OCI-LY7 (cell line): ENCODE results near the gene FCAMR. TPM values are rescaled to one million over a fixed set of nuclear protein-coding genes. Genes with fewer than 3 reads are reported as not detected.

Experiments used
- BruUV-seq: library from RNA; stranded (reverse); fragments of 400-500 nt; replicated peaks from 2 replicates; lab custom pipeline; 2021; lab: Mats Ljungman, UMichigan
- CTCF ChIA-PET: fragments of 300-600 bp; sonication (Branson Sonifier 250); formaldehyde crosslinking; loops from one replicate; lab custom pipeline; 2022; ENCODE audit warnings: antibody characterized with exemption; ENCODE audit not compliant: unreplicated experiment; lab: Charles Lee
- POLR2A ChIA-PET: fragments of 300-600 bp; sonication (Branson Sonifier 250); formaldehyde crosslinking; loops from one replicate; lab custom pipeline; 2022; ENCODE audit warnings: antibody characterized with exemption; lab: Charles Lee
- DNase-seq: peaks from one replicate; pipeline ENCODE4 v3.0.0-alpha.2; 2015; ENCODE audit warnings: low spot score
- H2AFZ ChIP-seq: fragments of 200-600 bp; sonication (generic), shearing (Covaris generic); 2 replicates; pipeline ENCODE4 v1.6.1; 2014; ENCODE audit warnings: mild to moderate bottlenecking, antibody characterized with exemption, low read length, moderate library complexity
- H3K27ac ChIP-seq: fragments of 200-600 bp; sonication (generic); 2 replicates; pipeline ENCODE4 v1.5.1; 2014; ENCODE audit warnings: mixed run types, low read depth, mild to moderate bottlenecking, moderate library complexity, low read length, inconsistent platforms; ENCODE audit not compliant: poor library complexity, severe bottlenecking
- H3K36me3 ChIP-seq: fragments of 200-600 bp; sonication (generic); 2 replicates; pipeline ENCODE4 v1.6.1; 2014; ENCODE audit warnings: mild to moderate bottlenecking, antibody characterized with exemption, low read length, moderate library complexity, mixed read lengths; ENCODE audit not compliant: insufficient read depth
- H3K4me1 ChIP-seq: fragments of 200-600 bp; sonication (generic); 2 replicates; pipeline ENCODE4 v1.5.1; 2014; ENCODE audit warnings: mild to moderate bottlenecking, low read length; ENCODE audit not compliant: insufficient read depth, poor library complexity, severe bottlenecking
- H3K4me2 ChIP-seq: fragments of 200-600 bp; sonication (generic); 2 replicates; pipeline ENCODE4 v1.6.1; 2014; ENCODE audit warnings: mild to moderate bottlenecking, low read length
- H3K4me3 ChIP-seq: fragments of 200-600 bp; sonication (generic); 2 replicates; pipeline ENCODE4 v1.5.1; 2014; ENCODE audit warnings: mild to moderate bottlenecking, low read depth, low read length; ENCODE audit not compliant: poor library complexity, severe bottlenecking
- H3K79me2 ChIP-seq: fragments of 200-600 bp; sonication (generic); 2 replicates; pipeline ENCODE4 v1.6.1; 2016; ENCODE audit warnings: low read depth, mild to moderate bottlenecking, low read length, moderate library complexity, mixed read lengths; ENCODE audit not compliant: insufficient read depth
- H3K9me2 ChIP-seq: fragments of 200-600 bp; sonication (generic); 2 replicates; pipeline ENCODE4 v1.6.1; 2016; ENCODE audit warnings: mild to moderate bottlenecking, low read length, mixed read lengths; ENCODE audit not compliant: insufficient read depth
- H3K9me3 ChIP-seq: fragments of 200-600 bp; sonication (generic); 2 replicates; pipeline ENCODE4 v1.6.1; 2014; ENCODE audit warnings: mild to moderate bottlenecking, mixed run types, low read length, mixed read lengths
- H4K20me1 ChIP-seq: fragments of 200-600 bp; sonication (generic); 2 replicates; pipeline ENCODE4 v1.6.1; 2014; ENCODE audit warnings: mild to moderate bottlenecking, antibody characterized with exemption, low read length, moderate library complexity, mixed read lengths; ENCODE audit not compliant: insufficient read depth
- CTCF ChIP-seq: fragments of 200-600 bp; sonication (generic); conservative IDR thresholded peaks from 2 replicates; pipeline ENCODE4 v1.5.1; 2014; ENCODE audit warnings: mild to moderate bottlenecking, antibody characterized with exemption, low read length, moderate library complexity, mixed read lengths
- EZH2phosphoT487 ChIP-seq: fragments of 200-600 bp; sonication (generic); IDR thresholded peaks from 2 replicates; pipeline ENCODE4 v1.6.1; 2018; ENCODE audit warnings: low read depth, borderline replicate concordance, mild to moderate bottlenecking, mixed run types, antibody characterized with exemption, low read length, moderate library complexity, mixed read lengths
- intact Hi-C: fragments of 100-400 bp; cut with micrococcal nuclease; formaldehyde crosslinking; loops from one replicate; pipeline ENCODE4 v1.10.0; 2022; ENCODE audit not compliant: unreplicated experiment
- total RNA-seq, 2 experiments: library from RNA; depleted of rRNA in 1 of 2; stranded (reverse); fragments of >200 nt in 1 of 2; shearing (Covaris generic) in 1 of 2; gene quantifications; 2 replicates each; pipeline ENCODE4 v1.2.3, GENCODE V29; 2014 to 2022

FCAMR gene
- total RNA-seq, 2 experiments from 2014 or later: not detected

GRCh38 chr1:206986402-206986801 is 16.1 kb upstream of the FCAMR start:
- H4K20me1 ChIP-seq: no peaks in the 10 kb centered on the region
- H3K27ac ChIP-seq: no peak overlapping the region
- no peak overlapping the region for H3K4me3 ChIP-seq
- H3K9me3 ChIP-seq: no peaks in the 10 kb centered on the region
- no peaks in the 10 kb centered on the region for H3K9me2 ChIP-seq
- intact Hi-C loops: no loop called here
- no peak for DNase-seq
- H3K4me2 ChIP-seq: no peak overlapping the region
- TF ChIP-seq EZH2phosphoT487 (no peak), CTCF (no peak)
- CTCF ChIA-PET: no interaction called here
- POLR2A ChIA-PET: interaction anchor here (0.5 to 1.1 kb wide), 4 partner anchors 10 to 241 kb away, joined by 3 read pairs; no protein-coding TSS in a partner anchor
- no peaks in the 10 kb centered on the region for H3K36me3 ChIP-seq
- no peaks in the 10 kb centered on the region for H3K79me2 ChIP-seq
- no peaks in the 10 kb centered on the region for H3K4me1 ChIP-seq
- H2AFZ ChIP-seq: no peak overlapping the region
- no TSS peak for BruUV-seq

- H3K9me3 ChIP-seq: no peaks in the 10 kb centered on the region
- H3K27ac ChIP-seq: no peak overlapping the region
- CTCF ChIA-PET: no interaction called here
- TF ChIP-seq EZH2phosphoT487 (no peak), CTCF (no peak)
- no peaks in the 10 kb centered on the region for H3K79me2 ChIP-seq
- DNase-seq: no peak
- no peaks in the 10 kb centered on the region for H4K20me1 ChIP-seq
- BruUV-seq: no TSS peak
- no peaks in the 10 kb centered on the region for H3K4me1 ChIP-seq
- no peaks in the 10 kb centered on the region for H3K9me2 ChIP-seq
- H2AFZ ChIP-seq: no peak overlapping the region
- H3K4me3 ChIP-seq: no peak overlapping the region
- H3K4me2 ChIP-seq: no peak overlapping the region
- intact Hi-C loops: no loop called here
- POLR2A ChIA-PET: interaction anchor here (1.1 kb wide), 1 partner anchor 13 kb away, joined by 3 read pairs; no protein-coding TSS in a partner anchor
- no peaks in the 10 kb centered on the region for H3K36me3 ChIP-seq
Measured at GRCh38 chr1:206985162-206985749, 15.0 kb upstream of the FCAMR start.

GRCh38 chr1:206982216-206982615 is 12.0 kb upstream of the FCAMR start:
- Histone ChIP-seq H3K4me1 (no peaks in the 10 kb centered on the region), H3K36me3 (no peaks in the 10 kb centered on the region), H3K4me2 (no peak overlapping the region), H3K4me3 (no peak overlapping the region), H2AFZ (no peak overlapping the region), H3K9me2 (no peaks in the 10 kb centered on the region), H3K79me2 (no peaks in the 10 kb centered on the region), H3K9me3 (no peaks in the 10 kb centered on the region), H4K20me1 (no peaks in the 10 kb centered on the region), H3K27ac (no peak overlapping the region)
- peak; percentile 62 for DNase-seq
- ChIA-PET POLR2A (interaction anchor here (0.9 to 1.6 kb wide), 3 partner anchors 40 to 352 kb away, joined by 3 to 4 read pairs (median 3); no protein-coding TSS in a partner anchor), CTCF (interaction anchor here (1.3 to 1.7 kb wide), 4 partner anchors 9 to 318 kb away, joined by 3 to 4 read pairs (median 4); no protein-coding TSS in a partner anchor)
- intact Hi-C loops: loop anchor here (1.0 to 5.0 kb wide), 7 partner anchors 55 to 374 kb away; partner anchors contain the start of gene IL20
- TF ChIP-seq CTCF (peak; percentile 83), EZH2phosphoT487 (no peak)
- no TSS peak for BruUV-seq
